ENCODE measurements around the gene NOVA2.

Gene NOVA2

DNA sequence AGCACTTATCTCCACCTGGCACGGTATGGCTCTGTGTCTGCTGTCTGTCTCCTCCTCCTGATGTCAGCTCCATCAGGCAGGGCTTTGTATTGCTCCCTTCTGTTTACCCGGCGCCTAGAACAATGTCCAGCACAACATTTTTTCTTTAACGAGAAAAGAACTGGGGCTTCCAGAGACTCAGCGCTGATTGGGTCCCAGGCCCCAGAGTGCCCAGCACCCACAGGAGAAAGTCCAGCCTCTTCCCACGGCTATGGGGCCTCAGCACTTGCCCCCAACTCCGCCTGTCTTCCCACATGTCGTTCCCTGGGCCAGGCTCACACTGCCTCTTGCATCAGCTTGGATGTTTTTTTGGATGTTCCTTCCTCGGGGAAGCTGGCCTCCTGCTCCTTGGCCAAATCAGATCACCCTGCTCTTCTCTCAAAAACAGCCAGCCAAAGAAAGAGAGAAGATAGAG lies 78.1 kb downstream of the NOVA2 start:
- Histone ChIP-seq H3K27me3 (ENCODE audit: insufficient read depth, low read length, poor library complexity) (no peaks in the 10 kb centered on the region), H3K9me3 (ENCODE audit: insufficient read depth, low read length, severe bottlenecking) (no peaks in the 10 kb centered on the region), H3K36me3 (ENCODE audit: insufficient read depth, low read length) (peaks cover 43% of the 10 kb centered on the region), H3K4me2 (ENCODE audit: insufficient read depth, low read length) (no peak overlapping the region), H3K9ac (ENCODE audit: low read depth, low read length) (no peak overlapping the region), H3K79me2 (ENCODE audit: insufficient read depth, low read length) (peaks cover 11% of the 10 kb centered on the region), H3K27ac (ENCODE audit: low read length) (no peak overlapping the region), H3K4me1 (ENCODE audit: insufficient read depth, low read length) (peaks cover 5% of the 10 kb centered on the region), H2AFZ (ENCODE audit: low read depth, low read length) (no peak overlapping the region), H4K20me1 (ENCODE audit: insufficient read depth, low read length) (peaks cover 4% of the 10 kb centered on the region; the same call in 1 of the 2 replicates), H3K4me3 (ENCODE audit: low read depth in 1 of 2, low read length in 2 of 2) (no peak overlapping the region)
- DNase-seq (no peak), ATAC-seq (ENCODE audit: insufficient read depth, low read depth) (no peak)
- no peak for TF ChIP-seq EZH2 (IDR thresholded peaks at IDR 0.05; ENCODE audit: borderline replicate concordance, low read depth, low read length, severe bottlenecking)
- TF ChIP-seq, protein P1, sequence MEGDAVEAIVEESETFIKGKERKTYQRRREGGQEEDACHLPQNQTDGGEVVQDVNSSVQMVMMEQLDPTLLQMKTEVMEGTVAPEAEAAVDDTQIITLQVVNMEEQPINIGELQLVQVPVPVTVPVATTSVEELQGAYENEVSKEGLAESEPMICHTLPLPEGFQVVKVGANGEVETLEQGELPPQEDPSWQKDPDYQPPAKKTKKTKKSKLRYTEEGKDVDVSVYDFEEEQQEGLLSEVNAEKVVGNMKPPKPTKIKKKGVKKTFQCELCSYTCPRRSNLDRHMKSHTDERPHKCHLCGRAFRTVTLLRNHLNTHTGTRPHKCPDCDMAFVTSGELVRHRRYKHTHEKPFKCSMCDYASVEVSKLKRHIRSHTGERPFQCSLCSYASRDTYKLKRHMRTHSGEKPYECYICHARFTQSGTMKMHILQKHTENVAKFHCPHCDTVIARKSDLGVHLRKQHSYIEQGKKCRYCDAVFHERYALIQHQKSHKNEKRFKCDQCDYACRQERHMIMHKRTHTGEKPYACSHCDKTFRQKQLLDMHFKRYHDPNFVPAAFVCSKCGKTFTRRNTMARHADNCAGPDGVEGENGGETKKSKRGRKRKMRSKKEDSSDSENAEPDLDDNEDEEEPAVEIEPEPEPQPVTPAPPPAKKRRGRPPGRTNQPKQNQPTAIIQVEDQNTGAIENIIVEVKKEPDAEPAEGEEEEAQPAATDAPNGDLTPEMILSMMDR (IDR thresholded peaks at IDR 0.05; ENCODE audit: borderline replicate concordance, extremely low read depth, low read length, poor library complexity, severe bottlenecking) = no peak

DNA sequence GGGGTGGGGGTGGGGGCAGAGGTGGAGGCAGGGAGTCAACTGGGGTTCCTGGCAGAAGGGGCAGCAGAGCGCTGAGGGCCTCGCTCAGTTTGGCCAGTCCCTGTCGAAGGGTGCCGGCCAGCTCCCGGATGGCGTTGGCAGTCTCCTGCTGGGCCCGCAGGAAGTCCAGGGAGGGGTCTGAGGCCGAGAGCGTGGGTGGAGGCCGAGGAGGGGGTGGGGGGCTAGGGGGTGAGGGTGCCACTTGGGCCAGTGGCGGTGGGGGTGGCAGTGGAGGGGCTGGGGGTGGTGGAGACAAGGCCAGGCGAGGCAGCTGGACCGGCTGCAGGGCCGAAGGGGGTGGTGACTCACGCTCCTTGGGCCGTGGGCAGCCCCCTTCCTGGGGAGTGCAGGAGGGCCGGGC lies 82.8 kb downstream of the NOVA2 start:
- Histone ChIP-seq H3K36me3 (ENCODE audit: insufficient read depth, low read length) (peaks cover 14% of the 10 kb centered on the region; the same call in 1 of the 2 replicates), H3K4me1 (ENCODE audit: insufficient read depth, low read length) (peaks cover 11% of the 10 kb centered on the region), H3K9ac (ENCODE audit: low read depth, low read length) (no peak overlapping the region), H3K9me3 (ENCODE audit: insufficient read depth, low read length, severe bottlenecking) (no peaks in the 10 kb centered on the region), H3K27ac (ENCODE audit: low read length) (no peak overlapping the region), H3K4me3 (ENCODE audit: low read depth in 1 of 2, low read length in 2 of 2) (no peak overlapping the region), H2AFZ (ENCODE audit: low read depth, low read length) (no peak overlapping the region), H3K79me2 (ENCODE audit: insufficient read depth, low read length) (peaks cover 5% of the 10 kb centered on the region; the same call in 1 of the 2 replicates), H4K20me1 (ENCODE audit: insufficient read depth, low read length) (no peaks in the 10 kb centered on the region), H3K4me2 (ENCODE audit: insufficient read depth, low read length) (no peak overlapping the region), H3K27me3 (ENCODE audit: insufficient read depth, low read length, poor library complexity) (no peaks in the 10 kb centered on the region)
- ATAC-seq (ENCODE audit: insufficient read depth, low read depth) (no peak), DNase-seq (no peak)
- TF ChIP-seq EZH2 (IDR thresholded peaks at IDR 0.05; ENCODE audit: borderline replicate concordance, low read depth, low read length, severe bottlenecking) = no peak
- TF ChIP-seq, protein P1 (IDR thresholded peaks at IDR 0.05; ENCODE audit: borderline replicate concordance, extremely low read depth, low read length, poor library complexity, severe bottlenecking) = no peak

DNA sequence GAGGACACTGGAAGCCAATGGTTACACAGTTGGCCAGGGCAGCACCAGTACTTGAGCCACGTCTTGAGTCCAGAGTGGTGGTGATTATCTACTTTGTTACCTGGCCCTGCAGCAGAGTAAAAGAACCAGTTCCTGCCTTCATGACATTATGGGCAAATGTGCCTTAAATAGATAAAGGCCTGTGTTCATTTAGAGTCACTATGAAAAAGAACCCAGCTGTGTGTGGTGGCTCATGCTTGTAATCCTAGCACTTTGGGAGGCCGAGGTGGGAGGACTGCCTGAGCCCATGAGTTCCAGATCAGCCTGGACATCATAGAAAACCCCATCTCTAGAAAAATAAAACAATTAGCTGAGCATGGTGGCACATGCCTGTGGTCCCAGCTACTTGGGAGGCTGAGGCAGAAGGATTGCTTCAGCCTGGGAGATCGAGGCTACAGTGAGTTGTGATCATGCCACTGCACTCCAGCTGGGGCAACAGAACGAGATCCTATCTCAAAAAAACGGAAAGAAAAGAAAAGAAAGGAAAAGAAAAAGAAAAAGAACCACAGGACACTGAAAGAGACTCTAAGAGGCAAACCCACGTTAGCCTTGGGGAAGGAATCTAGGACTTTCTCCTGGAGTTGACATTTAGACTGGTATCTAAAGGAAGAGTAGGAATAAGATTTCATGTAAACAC lies 84.3 kb downstream of the NOVA2 start:
- ATAC-seq (ENCODE audit: insufficient read depth, low read depth) (no peak), DNase-seq (no peak)
- Histone ChIP-seq H3K36me3 (ENCODE audit: insufficient read depth, low read length) (peaks cover 13% of the 10 kb centered on the region), H3K9ac (ENCODE audit: low read depth, low read length) (no peak overlapping the region), H3K4me2 (ENCODE audit: insufficient read depth, low read length) (no peak overlapping the region), H3K27ac (ENCODE audit: low read length) (no peak overlapping the region), H3K79me2 (ENCODE audit: insufficient read depth, low read length) (peaks cover 19% of the 10 kb centered on the region), H3K4me3 (ENCODE audit: low read depth in 1 of 2, low read length in 2 of 2) (no peak overlapping the region), H4K20me1 (ENCODE audit: insufficient read depth, low read length) (peaks cover 13% of the 10 kb centered on the region), H2AFZ (ENCODE audit: low read depth, low read length) (no peak overlapping the region), H3K4me1 (ENCODE audit: insufficient read depth, low read length) (peaks cover 23% of the 10 kb centered on the region), H3K27me3 (ENCODE audit: insufficient read depth, low read length, poor library complexity) (no peaks in the 10 kb centered on the region), H3K9me3 (ENCODE audit: insufficient read depth, low read length, severe bottlenecking) (no peaks in the 10 kb centered on the region)
- TF ChIP-seq EZH2 (IDR thresholded peaks at IDR 0.05; ENCODE audit: borderline replicate concordance, low read depth, low read length, severe bottlenecking) = no peak
- TF ChIP-seq, protein P1 (IDR thresholded peaks at IDR 0.05; ENCODE audit: borderline replicate concordance, extremely low read depth, low read length, poor library complexity, severe bottlenecking) = no peak

Data from DND-41 (cell line).